Smooth muscle cell (in vitro differentiated cells): ENCODE results near the gene GPR21. TPM values are rescaled to one million over a fixed set of nuclear protein-coding genes. Genes with fewer than 3 reads are reported as not detected.

ENCODE experiments used
- polyA plus RNA-seq: library from polyadenylated mRNA; unstranded; fragments of >200 nt; fragmentation: Nextera tagmentation; extraction: Ambion mirVana; gene quantifications from 2 replicates; pipeline ENCODE4 v1.2.1, GENCODE V29; 2016
- small RNA-seq: library from RNA; depleted of rRNA; stranded (forward); fragments of <200 nt; gene quantifications from one replicate; pipeline ENCODE3, GENCODE V24; 2014
- total RNA-seq: library from RNA; depleted of rRNA; stranded (reverse); fragments of >200 nt; gene quantifications from 2 replicates; pipeline ENCODE4 v1.2.3, GENCODE V29; 2014

GPR21 gene
- total and polyA plus RNA-seq, 2 experiments from 2014 or later = 2.0 TPM; not detected in 1

Small RNA genes within 50 kb of the gene (small RNA-seq; reads per million reads assigned to genes)
- not detected for gene GPR21

Other genes starting within 250 kb of the GPR21 start
- not detected in 2 replicates for gene OR5C1, start 244.7 kb upstream of the GPR21 start, total RNA-seq
- not detected in 2 replicates for gene OR5C1, start 244.7 kb upstream of the GPR21 start, polyA plus RNA-seq
- not detected in 2 replicates for gene OR1K1, start 233.5 kb upstream of the GPR21 start, total RNA-seq
- not detected in 2 replicates for gene OR1K1, start 233.5 kb upstream of the GPR21 start, polyA plus RNA-seq
- 24.2 and 30.2 TPM in 2 replicates for gene PDCL, start 205.1 kb upstream of the GPR21 start, total RNA-seq
- gene PDCL, start 205.1 kb upstream of the GPR21 start, polyA plus RNA-seq = 14.9 and 18.3 TPM in 2 replicates
- gene RC3H2, start 128.3 kb upstream of the GPR21 start, total RNA-seq = 44.7 and 46.1 TPM in 2 replicates
- 15.3 and 15.6 TPM in 2 replicates for gene RC3H2, start 128.3 kb upstream of the GPR21 start, polyA plus RNA-seq
- 13.2 and 18.1 TPM in 2 replicates for gene ZBTB6, start 120.3 kb upstream of the GPR21 start, total RNA-seq
- gene ZBTB6, start 120.3 kb upstream of the GPR21 start, polyA plus RNA-seq = 2.7 and 3.8 TPM in 2 replicates
- gene ZBTB26, start 102.2 kb upstream of the GPR21 start, total RNA-seq = 4.0 and 5.3 TPM in 2 replicates
- 0.74 and 1.5 TPM in 2 replicates for gene ZBTB26, start 102.2 kb upstream of the GPR21 start, polyA plus RNA-seq
- gene RABGAP1, start 92.6 kb upstream of the GPR21 start, total RNA-seq = 31.8 and 35.3 TPM in 2 replicates
- gene RABGAP1, start 92.6 kb upstream of the GPR21 start, polyA plus RNA-seq = 13.5 and 17.6 TPM in 2 replicates
- 7.8 and 11.9 TPM in 2 replicates for gene STRBP, start 234.9 kb downstream of the GPR21 start, total RNA-seq
- gene STRBP, start 234.9 kb downstream of the GPR21 start, polyA plus RNA-seq = 6.6 and 7.6 TPM in 2 replicates